ENCODE measurements around the gene LRR1.

GRCh38 chr14:49623941-49624839, 25.4 kb downstream of the LRR1 start:
- TF ChIP-seq, protein P1, sequence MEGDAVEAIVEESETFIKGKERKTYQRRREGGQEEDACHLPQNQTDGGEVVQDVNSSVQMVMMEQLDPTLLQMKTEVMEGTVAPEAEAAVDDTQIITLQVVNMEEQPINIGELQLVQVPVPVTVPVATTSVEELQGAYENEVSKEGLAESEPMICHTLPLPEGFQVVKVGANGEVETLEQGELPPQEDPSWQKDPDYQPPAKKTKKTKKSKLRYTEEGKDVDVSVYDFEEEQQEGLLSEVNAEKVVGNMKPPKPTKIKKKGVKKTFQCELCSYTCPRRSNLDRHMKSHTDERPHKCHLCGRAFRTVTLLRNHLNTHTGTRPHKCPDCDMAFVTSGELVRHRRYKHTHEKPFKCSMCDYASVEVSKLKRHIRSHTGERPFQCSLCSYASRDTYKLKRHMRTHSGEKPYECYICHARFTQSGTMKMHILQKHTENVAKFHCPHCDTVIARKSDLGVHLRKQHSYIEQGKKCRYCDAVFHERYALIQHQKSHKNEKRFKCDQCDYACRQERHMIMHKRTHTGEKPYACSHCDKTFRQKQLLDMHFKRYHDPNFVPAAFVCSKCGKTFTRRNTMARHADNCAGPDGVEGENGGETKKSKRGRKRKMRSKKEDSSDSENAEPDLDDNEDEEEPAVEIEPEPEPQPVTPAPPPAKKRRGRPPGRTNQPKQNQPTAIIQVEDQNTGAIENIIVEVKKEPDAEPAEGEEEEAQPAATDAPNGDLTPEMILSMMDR (IDR thresholded peaks at IDR 0.05; ENCODE audit: insufficient read depth, low read length), result no peak
- TF ChIP-seq POLR2AphosphoS5 (IDR thresholded peaks at IDR 0.05; ENCODE audit: low read depth) (no peak), GABPA (IDR thresholded peaks at IDR 0.05; ENCODE audit: low read depth) (no peak), SPI1 (IDR thresholded peaks at IDR 0.05; ENCODE audit: borderline replicate concordance, low read depth) (no peak)
- TF ChIP-seq, protein P2, sequence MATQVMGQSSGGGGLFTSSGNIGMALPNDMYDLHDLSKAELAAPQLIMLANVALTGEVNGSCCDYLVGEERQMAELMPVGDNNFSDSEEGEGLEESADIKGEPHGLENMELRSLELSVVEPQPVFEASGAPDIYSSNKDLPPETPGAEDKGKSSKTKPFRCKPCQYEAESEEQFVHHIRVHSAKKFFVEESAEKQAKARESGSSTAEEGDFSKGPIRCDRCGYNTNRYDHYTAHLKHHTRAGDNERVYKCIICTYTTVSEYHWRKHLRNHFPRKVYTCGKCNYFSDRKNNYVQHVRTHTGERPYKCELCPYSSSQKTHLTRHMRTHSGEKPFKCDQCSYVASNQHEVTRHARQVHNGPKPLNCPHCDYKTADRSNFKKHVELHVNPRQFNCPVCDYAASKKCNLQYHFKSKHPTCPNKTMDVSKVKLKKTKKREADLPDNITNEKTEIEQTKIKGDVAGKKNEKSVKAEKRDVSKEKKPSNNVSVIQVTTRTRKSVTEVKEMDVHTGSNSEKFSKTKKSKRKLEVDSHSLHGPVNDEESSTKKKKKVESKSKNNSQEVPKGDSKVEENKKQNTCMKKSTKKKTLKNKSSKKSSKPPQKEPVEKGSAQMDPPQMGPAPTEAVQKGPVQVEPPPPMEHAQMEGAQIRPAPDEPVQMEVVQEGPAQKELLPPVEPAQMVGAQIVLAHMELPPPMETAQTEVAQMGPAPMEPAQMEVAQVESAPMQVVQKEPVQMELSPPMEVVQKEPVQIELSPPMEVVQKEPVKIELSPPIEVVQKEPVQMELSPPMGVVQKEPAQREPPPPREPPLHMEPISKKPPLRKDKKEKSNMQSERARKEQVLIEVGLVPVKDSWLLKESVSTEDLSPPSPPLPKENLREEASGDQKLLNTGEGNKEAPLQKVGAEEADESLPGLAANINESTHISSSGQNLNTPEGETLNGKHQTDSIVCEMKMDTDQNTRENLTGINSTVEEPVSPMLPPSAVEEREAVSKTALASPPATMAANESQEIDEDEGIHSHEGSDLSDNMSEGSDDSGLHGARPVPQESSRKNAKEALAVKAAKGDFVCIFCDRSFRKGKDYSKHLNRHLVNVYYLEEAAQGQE (IDR thresholded peaks at IDR 0.05; ENCODE audit: insufficient replicate concordance, low read depth), result no peak

All from HL-60 (cell line).